K562 (cell line): ENCODE results near the gene LRRK2. TPM values are rescaled to one million over a fixed set of nuclear protein-coding genes. Genes with fewer than 3 reads are reported as not detected.
"Not testable (repeated sequence)": the region's sequence is repeated elsewhere in the genome, so short reads cannot be mapped to it uniquely, and the experiment has no call there.

Experiments used
- ATAC-seq: fragments of 200-7000 bp; cut with Tn5 transposase; 3 replicates; pipeline ENCODE4 v1.9.1; 2020; ENCODE audit warnings: moderate library complexity
- BruUV-seq: library from RNA; stranded (reverse); fragments of 400-500 nt; replicated peaks from 2 replicates; lab custom pipeline; 2021; lab: Mats Ljungman, UMichigan
- CTCF ChIA-PET: fragments of 300-600 bp; formaldehyde crosslinking; extraction: SDS; loops from one replicate; lab custom pipeline; 2021; ENCODE audit warnings: low intra/inter-chr PET ratio; lab: Yijun Ruan, JAX
- POLR2A ChIA-PET: fragments of 300-600, 350-650 bp; sonication (Branson Sonifier 250); formaldehyde crosslinking; extraction: SDS; loops from one replicate; lab custom pipeline; 2021; ENCODE audit warnings: antibody characterized with exemption, inconsistent platforms; lab: Yijun Ruan, JAX
- DNase-seq, 4 experiments: peaks; one replicate each; pipeline versions ENCODE4 v3.0.0 to v3.0.0-alpha.2; 2011 to 2018; ENCODE audit warnings: low spot score in 3 of 4, mixed read lengths in 3 of 4; ENCODE audit errors: extremely low read depth in 1 of 4
- FAIRE-seq: peaks from 2 replicates; lab custom pipeline; 2011; peaks lifted over from hg19 to GRCh38; lab: Jason Lieb, UNC
- H2AFZ ChIP-seq: 2 replicates; pipeline ENCODE4 v1.6.0; 2011; ENCODE audit warnings: low read depth, low read length, control low read depth, inconsistent platforms
- H3K27ac ChIP-seq: fragments of 200-600 bp; 3 replicates; pipeline ENCODE4 v1.8.0; 2011; ENCODE audit warnings: low read depth, mild to moderate bottlenecking, control low read depth, inconsistent platforms, low read length, moderate library complexity, mixed read lengths; ENCODE audit errors: extremely low read depth
- H3K27me3 ChIP-seq, 2 experiments: fragments of 300-600 bp in 1 of 2; 2 replicates in 1 of 2; 3 replicates in 1 of 2; pipeline versions ENCODE4 v1.6.0 to v1.8.0; 2011; ENCODE audit warnings: inconsistent platforms in 2 of 2, low read length in 2 of 2, mild to moderate bottlenecking in 1 of 2, mixed read lengths in 1 of 2, moderate library complexity in 1 of 2; ENCODE audit not compliant: control insufficient read depth in 2 of 2, insufficient read depth in 2 of 2
- H3K36me3 ChIP-seq: fragments of 300-600 bp; 3 replicates; pipeline ENCODE4 v1.8.0; 2011; ENCODE audit warnings: mild to moderate bottlenecking, low read length, inconsistent platforms; ENCODE audit not compliant: control insufficient read depth, insufficient read depth
- H3K4me1 ChIP-seq, 2 experiments: fragments of 200-600 bp in 1 of 2; replicated peaks in 1 of 2; 2 replicates in 1 of 2; 3 replicates in 1 of 2; pipeline versions ENCODE4 v1.5.1 to v1.8.0; 2011; ENCODE audit warnings: inconsistent platforms in 2 of 2, low read length in 2 of 2, mild to moderate bottlenecking in 1 of 2, mixed read lengths in 1 of 2, moderate library complexity in 1 of 2; ENCODE audit not compliant: control insufficient read depth in 2 of 2, insufficient read depth in 2 of 2
- H3K4me2 ChIP-seq: 2 replicates; pipeline ENCODE4 v1.6.1; 2011; ENCODE audit warnings: low read length, control low read depth, inconsistent platforms, mixed read lengths; ENCODE audit not compliant: insufficient read depth
- H3K4me3 ChIP-seq: fragments of 200-600 bp; sonication (generic), shearing (Covaris generic); 2 replicates; pipeline ENCODE4 v1.5.1; 2016; ENCODE audit warnings: control low read depth, inconsistent platforms
- H3K79me2 ChIP-seq: fragments of 200-600 bp; 3 replicates; pipeline ENCODE4 v1.8.0; 2011; ENCODE audit warnings: low read length, inconsistent platforms; ENCODE audit not compliant: control insufficient read depth, insufficient read depth
- H3K9ac ChIP-seq, 2 experiments: 2 replicates each; pipeline versions ENCODE4 v1.6.0 to v1.6.1; 2011; ENCODE audit warnings: low read depth in 2 of 2, low read length in 2 of 2, control low read depth in 1 of 2, inconsistent platforms in 1 of 2, mild to moderate bottlenecking in 1 of 2, mixed read lengths in 1 of 2; ENCODE audit not compliant: insufficient read depth in 1 of 2
- H3K9me1 ChIP-seq: one replicate; pipeline ENCODE4 v1.6.0; 2011; ENCODE audit warnings: inconsistent platforms, mild to moderate bottlenecking, low read length, moderate library complexity; ENCODE audit not compliant: control insufficient read depth, insufficient read depth
- H3K9me3 ChIP-seq: replicated peaks from 2 replicates; pipeline ENCODE4 v1.5.1; 2011; ENCODE audit warnings: low read depth, low read length, inconsistent platforms; ENCODE audit not compliant: control insufficient read depth, insufficient read depth
- H4K20me1 ChIP-seq: replicated peaks from 2 replicates; pipeline ENCODE4 v1.6.1; 2011; ENCODE audit warnings: low read length, inconsistent platforms, mixed read lengths; ENCODE audit not compliant: control insufficient read depth, insufficient read depth
- JUN ChIP-seq, 2 experiments: sonication (generic) in 1 of 2; formaldehyde crosslinking in 1 of 2; IDR thresholded peaks; 2 replicates each; pipeline versions ENCODE4 v1.6.1 to v1.8.0; 2012 to 2022; ENCODE audit warnings: borderline replicate concordance in 2 of 2, mild to moderate bottlenecking in 2 of 2, improper control_type of control experiment in 1 of 2, low read depth in 1 of 2, low read length in 1 of 2, missing genetic modification reagents in 1 of 2
- PCBP2 ChIP-seq: fragments of 200-400 bp; formaldehyde crosslinking; IDR thresholded peaks from 2 replicates; pipeline ENCODE4 v1.6.1; 2018; ENCODE audit warnings: low read length, low read depth, mild to moderate bottlenecking, moderate library complexity; ENCODE audit not compliant: poor library complexity, severe bottlenecking
- RBM39 ChIP-seq: fragments of 200-400 bp; formaldehyde crosslinking; optimal IDR thresholded peaks from 2 replicates; pipeline ENCODE3; 2018; ENCODE audit warnings: low read depth, low read length
- SMARCB1 ChIP-seq: IDR thresholded peaks from 2 replicates; pipeline ENCODE4 v1.6.1; 2011; ENCODE audit warnings: improper control_type of control experiment, low read depth; ENCODE audit not compliant: insufficient read length
- TSC22D4 ChIP-seq: fragments of 450-650 bp; IDR thresholded peaks from 2 replicates; pipeline ENCODE4 v1.6.1; 2016; ENCODE audit warnings: missing genetic modification characterization, missing biosample characterization, control low read depth
- ZNF174 ChIP-seq: fragments of 250-450 bp; sonication (Bioruptor Pico); IDR thresholded peaks from 2 replicates; pipeline ENCODE4 v1.4.0; 2020; ENCODE audit warnings: mild to moderate bottlenecking
- ZNF76 ChIP-seq: fragments of 250-450 bp; sonication (Bioruptor Pico); IDR thresholded peaks from 2 replicates; pipeline ENCODE4 v1.4.0; 2020; ENCODE audit warnings: mild to moderate bottlenecking, moderate library complexity, borderline replicate concordance
- WGBS: fragments of 100-300 bp; shearing (Covaris generic); methylation state at CpG from one replicate; pipeline ENCODE4 v1.1.6; 2016; ENCODE audit warnings: low coverage, mixed read lengths; ENCODE audit not compliant: insufficient coverage; ENCODE audit errors: missing lambda C conversion rate; 5-methylcytosine and 5-hydroxymethylcytosine counted together
- in situ Hi-C: fragments of 300-500 bp; cut with MboI; formaldehyde crosslinking; loops from 4 replicates; pipeline ENCODE4 v1.15.0; 2018; ENCODE audit warnings: inconsistent platforms, mixed read lengths
- intact Hi-C: fragments of 100-400 bp; cut with micrococcal nuclease; formaldehyde crosslinking; loops from 2 replicates; pipeline ENCODE4 v1.14.2; 2022
- polyA plus RNA-seq, 8 experiments: library from polyadenylated mRNA; depleted of rRNA in 4 of 8; stranded (reverse) in 5 of 8; unstranded in 3 of 8; fragments of >200 nt; fragmentation: Nextera tagmentation in 2 of 8; fragmentation: Illumina TruSeq in 1 of 8; extraction: Ambion mirVana in 2 of 8; extraction: Trizol in 1 of 8; gene quantifications; 2 replicates each; pipeline versions ENCODE4 v1.2.1 to v1.2.3, GENCODE V29; 2011 to 2014; ENCODE audit warnings: inconsistent platforms in 1 of 8, missing spikeins in 1 of 8
- total RNA-seq, 7 experiments: library from RNA; depleted of rRNA in 6 of 7; stranded (reverse); fragments of >200 nt in 6 of 7; fragmentation: Illumina TruSeq in 2 of 7; extraction: Trizol in 2 of 7; gene quantifications; 2 replicates each; pipeline versions ENCODE4 v1.2.1 to v1.2.3, GENCODE V29; 2011 to 2021; ENCODE audit warnings: low replicate concordance in 1 of 7
- TF ChIP-seq, protein P1 (sequence below): fragments of 250-450 bp; sonication (Bioruptor Pico); IDR thresholded peaks from 2 replicates; pipeline ENCODE4 v1.8.0; 2022; ENCODE audit warnings: inconsistent platforms

Gene LRRK2
- total and polyA plus RNA-seq, 9 of the 15 experiments (the other 6 are each of a cell fraction or from before 2014, with no cell fraction given): 0.03 to 0.89 (median 0.31) TPM

DNA sequence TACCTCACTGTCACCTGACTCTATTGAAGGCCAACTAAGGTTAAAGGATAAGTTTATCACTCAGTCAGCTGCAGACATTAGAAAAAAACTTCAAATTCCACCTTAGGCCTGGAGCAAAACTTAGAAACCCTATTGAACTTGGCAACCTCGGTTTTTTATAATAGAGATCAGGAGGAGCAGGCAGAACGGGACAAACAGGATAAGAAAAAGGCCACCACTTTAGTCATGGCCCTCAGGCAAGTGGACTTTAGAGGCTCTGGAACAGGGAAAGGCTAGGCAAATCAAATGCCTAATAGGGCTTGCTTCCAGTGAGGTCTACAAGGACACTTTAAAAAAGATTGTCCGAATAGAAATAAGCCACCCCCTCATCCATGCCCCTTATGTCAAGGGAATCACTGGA lies 162.5 kb downstream of the LRRK2 start:
- H3K4me3 ChIP-seq, H3K9me1 ChIP-seq, H4K20me1 ChIP-seq, H2AFZ ChIP-seq, intact Hi-C loops, H3K27me3 ChIP-seq, in situ Hi-C loops, ATAC-seq, POLR2A ChIA-PET, H3K9ac ChIP-seq, H3K4me2 ChIP-seq, H3K79me2 ChIP-seq, CTCF ChIA-PET, DNase-seq, BruUV-seq, H3K9me3 ChIP-seq, FAIRE-seq, H3K4me1 ChIP-seq, H3K36me3 ChIP-seq, H3K27ac ChIP-seq: not testable (repeated sequence)
- WGBS: 0% methylated on average over 3 of the region's 3 CpGs

DNA sequence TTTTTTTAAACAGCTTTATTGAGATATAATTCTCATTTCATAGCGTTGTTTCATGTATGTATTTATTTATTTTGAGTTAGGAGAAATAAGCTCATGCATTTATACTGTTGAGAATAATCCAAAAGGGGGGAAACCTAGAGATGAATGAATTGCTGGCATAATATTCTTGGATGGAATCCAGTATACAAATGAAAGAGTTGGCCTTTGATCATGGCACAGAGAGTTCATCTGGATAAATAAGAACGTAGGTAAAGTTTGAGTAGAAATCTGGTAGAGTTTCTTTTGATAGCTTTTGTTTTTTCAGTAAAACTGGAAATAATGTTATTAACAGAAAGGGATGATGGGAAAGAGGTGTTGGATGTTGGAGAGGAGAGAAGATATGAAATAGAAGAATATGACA lies 166.2 kb downstream of the LRRK2 start:
- Histone ChIP-seq H3K9me1 (no peaks in the 10 kb centered on the region), H3K4me1 (no peaks in the 10 kb centered on the region), H3K27me3 (no peaks in the 10 kb centered on the region), H2AFZ (no peak overlapping the region), H4K20me1 (no peaks in the 10 kb centered on the region), H3K36me3 (no peaks in the 10 kb centered on the region), H3K9ac (no peak overlapping the region), H3K27ac (no peak overlapping the region), H3K4me2 (no peak overlapping the region), H3K9me3 (no peaks in the 10 kb centered on the region), H3K79me2 (no peaks in the 10 kb centered on the region), H3K4me3 (no peak overlapping the region)
- POLR2A ChIA-PET: no interaction called here
- ATAC-seq (no peak), FAIRE-seq (no peak), DNase-seq (no peak)
- 0% methylated on average over 2 of the region's 2 CpGs for WGBS
- intact Hi-C loops: no loop called here
- in situ Hi-C loops: no loop called here
- BruUV-seq: no TSS peak
- TF ChIP-seq PCBP2: no peak
- TF ChIP-seq, protein P1, sequence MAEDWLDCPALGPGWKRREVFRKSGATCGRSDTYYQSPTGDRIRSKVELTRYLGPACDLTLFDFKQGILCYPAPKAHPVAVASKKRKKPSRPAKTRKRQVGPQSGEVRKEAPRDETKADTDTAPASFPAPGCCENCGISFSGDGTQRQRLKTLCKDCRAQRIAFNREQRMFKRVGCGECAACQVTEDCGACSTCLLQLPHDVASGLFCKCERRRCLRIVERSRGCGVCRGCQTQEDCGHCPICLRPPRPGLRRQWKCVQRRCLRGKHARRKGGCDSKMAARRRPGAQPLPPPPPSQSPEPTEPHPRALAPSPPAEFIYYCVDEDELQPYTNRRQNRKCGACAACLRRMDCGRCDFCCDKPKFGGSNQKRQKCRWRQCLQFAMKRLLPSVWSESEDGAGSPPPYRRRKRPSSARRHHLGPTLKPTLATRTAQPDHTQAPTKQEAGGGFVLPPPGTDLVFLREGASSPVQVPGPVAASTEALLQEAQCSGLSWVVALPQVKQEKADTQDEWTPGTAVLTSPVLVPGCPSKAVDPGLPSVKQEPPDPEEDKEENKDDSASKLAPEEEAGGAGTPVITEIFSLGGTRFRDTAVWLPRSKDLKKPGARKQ: no peak
- TF ChIP-seq TSC22D4 (tag): no peak
- TF ChIP-seq JUN (IDR thresholded peaks at IDR 0.05; ENCODE audit: borderline replicate concordance, low read depth, low read length): no peak
- no peak for TF ChIP-seq JUN (CRISPR knock-in tag; IDR thresholded peaks at IDR 0.05; ENCODE audit: borderline replicate concordance)
- TF ChIP-seq ZNF76 (CRISPR knock-in tag): no peak
- no peak for TF ChIP-seq SMARCB1
- TF ChIP-seq ZNF174 (CRISPR knock-in tag): no peak
- no peak for TF ChIP-seq RBM39
- CTCF ChIA-PET: no interaction called here
